Skeletal muscle tissue (tissue), 4 donors: ENCODE results near the gene PXMP2. TPM values are rescaled to one million over a fixed set of nuclear protein-coding genes. Genes with fewer than 3 reads are reported as not detected.

Experiments used
- H3K27ac ChIP-seq: one replicate; pipeline ENCODE4 v1.7.0; 2013; ENCODE audit warnings: mild to moderate bottlenecking, low read depth, low read length, inconsistent platforms
- H3K27me3 ChIP-seq, 3 donors: one replicate each; pipeline ENCODE4 v1.7.0; 2013; ENCODE audit warnings: low read length in 3 of 3; ENCODE audit not compliant: control insufficient read depth in 3 of 3, insufficient read depth in 3 of 3
- H3K36me3 ChIP-seq, 3 donors: one replicate each; pipeline ENCODE4 v1.7.0; 2013; ENCODE audit warnings: low read length in 3 of 3; ENCODE audit not compliant: control insufficient read depth in 3 of 3, insufficient read depth in 3 of 3
- H3K4me1 ChIP-seq, 3 donors: one replicate each; pipeline ENCODE4 v1.7.0; 2013; ENCODE audit warnings: low read length in 3 of 3, mild to moderate bottlenecking in 3 of 3; ENCODE audit not compliant: control insufficient read depth in 3 of 3, insufficient read depth in 3 of 3
- H3K4me3 ChIP-seq, 3 donors: one replicate each; pipeline ENCODE4 v1.7.0; 2013; ENCODE audit warnings: low read length in 3 of 3
- H3K9ac ChIP-seq, 3 donors: one replicate each; pipeline ENCODE4 v1.7.0; 2013; ENCODE audit warnings: low read length in 3 of 3, mild to moderate bottlenecking in 3 of 3, moderate library complexity in 2 of 3, low read depth in 1 of 3
- H3K9me3 ChIP-seq, 3 donors: one replicate each; pipeline ENCODE4 v1.7.0; 2013; ENCODE audit warnings: low read length in 3 of 3; ENCODE audit not compliant: control insufficient read depth in 3 of 3
- total RNA-seq: library from RNA; depleted of rRNA; stranded (reverse); fragments of >200 nt; gene quantifications from one replicate; pipeline ENCODE4 v1.2.3, GENCODE V29; 2014
- donor health status: Osteomylitis.

PXMP2 gene
- total RNA-seq, 1 donor from 2014 or later = 22.4 TPM

DNA sequence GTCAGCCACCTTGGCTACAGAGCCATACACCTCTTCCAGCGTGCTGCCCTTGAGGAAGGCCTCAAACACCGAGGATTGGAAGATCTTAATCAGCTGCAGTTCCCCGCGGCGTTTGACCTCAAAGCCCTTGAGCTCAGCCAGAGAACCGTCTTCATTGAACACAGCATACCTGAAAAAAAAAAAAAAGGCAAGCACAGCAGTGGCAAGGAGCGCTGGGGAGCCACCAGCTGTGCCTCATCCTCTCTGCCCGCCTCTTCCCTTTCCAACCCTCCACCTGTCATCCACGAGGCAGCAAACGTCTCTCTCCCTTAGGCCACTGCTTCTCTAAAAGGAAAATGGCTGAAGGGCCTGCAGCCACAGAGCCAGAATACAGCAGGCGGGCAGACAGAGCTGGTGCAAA is 26.4 kb upstream of the PXMP2 start:
- H3K27me3 ChIP-seq = no peaks in the 10 kb centered on the region
- H3K4me3 ChIP-seq = no peak overlapping the region
- H3K4me1 ChIP-seq = no peaks in the 10 kb centered on the region
- no peaks in the 10 kb centered on the region for H3K9me3 ChIP-seq
- H3K36me3 ChIP-seq = peaks cover 74 to 88% (median 88%) of the 10 kb centered on the region in 3 donors
- H3K27ac ChIP-seq = no peak overlapping the region
- H3K9ac ChIP-seq = no peak overlapping the region

DNA sequence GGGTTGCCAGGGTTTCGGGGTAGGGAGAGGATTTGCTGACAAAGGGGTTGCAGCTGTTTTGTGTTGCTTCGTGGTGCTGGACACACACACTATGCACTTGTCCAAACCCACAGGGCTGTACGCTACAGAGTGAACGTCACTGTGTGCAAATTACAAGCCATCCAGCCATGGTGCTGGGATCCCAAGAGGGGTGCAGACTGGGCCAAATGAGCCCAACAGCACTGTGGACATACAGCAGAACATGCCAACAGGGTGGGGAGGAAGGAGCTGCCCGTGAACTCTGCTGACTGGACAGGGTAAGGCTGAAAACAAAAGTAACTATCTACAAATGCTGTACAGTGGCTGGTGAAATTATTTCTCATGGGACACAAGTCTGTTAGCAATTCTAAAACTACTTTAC is 25.4 kb upstream of the PXMP2 start:
- Histone ChIP-seq H3K27ac (no peak overlapping the region), H3K9me3 (no peaks in the 10 kb centered on the region), H3K4me3 (no peak overlapping the region), H3K27me3 (no peaks in the 10 kb centered on the region), H3K9ac (no peak overlapping the region), H3K4me1 (no peaks in the 10 kb centered on the region), H3K36me3 (peaks cover 79 to 92% (median 91%) of the 10 kb centered on the region in 3 donors)

DNA sequence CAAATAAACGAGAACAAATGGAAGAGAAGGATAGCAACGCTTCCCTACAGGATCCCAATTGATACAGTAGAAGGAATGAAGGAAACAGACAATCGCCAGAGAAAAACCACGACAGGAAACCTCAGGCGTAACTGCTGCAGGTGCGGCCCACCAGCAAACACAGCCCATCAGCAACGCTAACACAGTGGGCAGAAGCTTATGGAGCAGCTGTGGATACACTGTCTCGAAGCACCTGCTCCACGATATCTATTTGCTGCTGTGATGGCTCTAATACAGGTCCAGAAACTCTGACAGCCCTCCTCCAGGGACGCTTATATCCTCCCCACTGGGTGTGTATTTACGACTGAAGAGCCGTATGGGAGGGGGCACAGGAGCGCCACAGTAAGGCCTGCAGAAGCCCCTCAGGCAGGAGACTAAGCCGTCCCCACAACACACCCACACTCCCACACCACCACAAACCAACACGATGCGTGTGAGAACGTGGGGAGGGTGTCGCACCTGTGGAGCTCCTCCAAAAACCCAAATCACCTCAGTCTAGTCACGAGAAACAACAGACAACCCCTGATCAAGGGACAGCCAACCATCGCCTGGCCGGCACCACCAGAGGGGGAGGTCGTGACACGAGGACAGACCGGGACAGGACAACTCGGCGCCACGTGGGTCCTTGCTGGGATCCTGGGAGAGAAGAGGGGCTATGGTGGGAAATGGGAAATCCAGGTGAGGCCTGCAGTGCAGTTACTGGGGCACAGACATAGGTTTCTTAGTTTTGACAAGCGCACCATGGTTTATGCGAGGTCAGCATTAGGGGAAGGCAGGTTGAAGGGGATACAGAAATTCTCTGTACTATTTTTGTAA is 24.3 kb upstream of the PXMP2 start:
- no peaks in the 10 kb centered on the region for H3K9me3 ChIP-seq
- peaks cover 77 to 91% (median 90%) of the 10 kb centered on the region in 3 donors for H3K36me3 ChIP-seq
- no peak overlapping the region for H3K27ac ChIP-seq
- H3K27me3 ChIP-seq = no peaks in the 10 kb centered on the region
- no peaks in the 10 kb centered on the region for H3K4me1 ChIP-seq
- no peak overlapping the region for H3K4me3 ChIP-seq
- no peak overlapping the region for H3K9ac ChIP-seq

DNA sequence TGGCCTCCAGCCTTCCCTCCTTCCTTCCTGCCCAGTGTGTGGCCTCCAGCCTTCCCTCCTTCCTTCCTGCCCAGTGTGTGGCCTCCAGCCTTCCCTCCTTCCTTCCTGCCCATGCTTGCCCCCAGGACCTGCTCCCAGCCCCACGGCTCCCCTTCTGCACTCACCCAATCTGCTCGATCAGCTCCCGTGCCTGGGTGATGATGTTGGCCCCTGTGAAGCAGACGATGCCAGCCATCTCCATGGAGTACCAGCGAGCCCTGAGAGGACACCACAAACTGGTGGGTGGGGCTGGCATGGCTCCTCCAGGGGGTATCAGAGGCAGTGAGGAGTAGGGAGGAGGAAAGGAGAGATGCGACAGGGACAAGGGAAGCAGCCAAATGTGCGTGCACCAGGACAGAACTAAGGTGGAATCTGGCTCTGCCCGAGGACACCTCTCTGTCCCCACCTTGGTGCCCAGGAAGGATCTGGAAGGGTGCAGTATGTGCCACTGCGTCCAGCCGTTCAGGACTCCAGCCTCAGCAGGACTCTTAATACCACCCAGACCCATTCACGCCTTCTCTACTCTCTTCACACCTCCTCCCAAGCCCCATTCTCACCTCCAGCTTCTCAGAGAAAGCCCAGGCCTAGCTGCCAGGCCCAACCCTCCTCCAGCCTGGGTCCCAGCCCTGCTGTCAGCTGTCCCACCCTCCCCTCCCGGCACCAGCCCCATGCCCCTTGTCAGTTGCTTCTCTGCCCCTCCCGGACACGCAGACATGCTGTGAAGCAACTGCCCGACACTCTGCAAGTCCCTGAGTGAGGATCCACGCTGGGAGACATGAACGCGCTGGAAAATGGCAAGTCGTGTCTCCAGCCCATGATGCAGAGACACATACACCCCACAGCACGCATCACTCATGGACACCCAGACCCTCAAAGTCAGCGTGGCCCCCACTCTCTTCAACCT is 22.9 kb upstream of the PXMP2 start:
- Histone ChIP-seq H3K27me3 (no peaks in the 10 kb centered on the region), H3K36me3 (peaks cover 75 to 86% (median 84%) of the 10 kb centered on the region in 3 donors), H3K27ac (no peak overlapping the region), H3K4me3 (no peak overlapping the region), H3K4me1 (no peaks in the 10 kb centered on the region), H3K9me3 (no peaks in the 10 kb centered on the region), H3K9ac (no peak overlapping the region)

DNA sequence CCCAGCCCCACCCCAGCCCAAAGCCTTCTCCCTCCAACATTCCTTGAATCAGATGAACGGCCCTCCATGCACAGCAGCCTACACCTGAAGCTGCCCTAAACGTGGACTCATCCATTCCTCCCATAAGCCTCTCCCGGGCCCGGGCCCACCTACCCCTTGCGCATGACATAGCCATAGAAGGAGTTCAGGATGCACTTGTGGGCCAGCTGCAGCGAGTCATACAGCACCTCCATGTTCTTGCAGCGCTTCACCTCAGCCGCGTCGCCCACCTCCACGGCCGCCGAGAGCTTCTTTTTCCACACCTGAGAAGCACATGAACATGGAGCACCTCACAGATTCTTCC is 22.3 kb upstream of the PXMP2 start:
- Histone ChIP-seq H3K27me3 (no peaks in the 10 kb centered on the region), H3K4me3 (no peak overlapping the region), H3K4me1 (no peaks in the 10 kb centered on the region), H3K9ac (no peak overlapping the region), H3K27ac (no peak overlapping the region), H3K36me3 (peaks cover 75 to 88% (median 83%) of the 10 kb centered on the region in 3 donors), H3K9me3 (no peaks in the 10 kb centered on the region)

DNA sequence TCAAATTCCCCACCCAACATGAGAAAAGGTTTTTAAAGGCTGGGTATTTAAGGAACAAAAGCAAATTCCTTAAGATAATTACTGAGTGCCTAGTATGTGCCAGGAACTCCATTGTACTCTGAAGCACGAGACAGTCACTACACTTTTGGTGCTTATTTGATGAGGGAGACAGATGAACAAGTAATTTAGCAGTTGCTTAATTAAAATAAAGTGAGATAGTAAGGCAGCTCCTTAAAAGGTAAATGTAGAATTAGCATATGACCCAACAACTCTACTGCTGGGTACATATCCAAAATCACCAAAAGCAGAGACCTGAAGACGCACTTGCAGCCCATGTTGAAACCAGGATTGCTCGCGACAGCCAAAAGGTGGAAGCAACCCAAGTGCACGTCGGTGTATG is 21.6 kb upstream of the PXMP2 start:
- peaks cover 70 to 82% (median 77%) of the 10 kb centered on the region in 3 donors for H3K36me3 ChIP-seq
- no peaks in the 10 kb centered on the region for H3K9me3 ChIP-seq
- no peak overlapping the region for H3K9ac ChIP-seq
- no peaks in the 10 kb centered on the region for H3K4me1 ChIP-seq
- no peak overlapping the region for H3K27ac ChIP-seq
- H3K4me3 ChIP-seq = no peak overlapping the region
- H3K27me3 ChIP-seq = no peaks in the 10 kb centered on the region

DNA sequence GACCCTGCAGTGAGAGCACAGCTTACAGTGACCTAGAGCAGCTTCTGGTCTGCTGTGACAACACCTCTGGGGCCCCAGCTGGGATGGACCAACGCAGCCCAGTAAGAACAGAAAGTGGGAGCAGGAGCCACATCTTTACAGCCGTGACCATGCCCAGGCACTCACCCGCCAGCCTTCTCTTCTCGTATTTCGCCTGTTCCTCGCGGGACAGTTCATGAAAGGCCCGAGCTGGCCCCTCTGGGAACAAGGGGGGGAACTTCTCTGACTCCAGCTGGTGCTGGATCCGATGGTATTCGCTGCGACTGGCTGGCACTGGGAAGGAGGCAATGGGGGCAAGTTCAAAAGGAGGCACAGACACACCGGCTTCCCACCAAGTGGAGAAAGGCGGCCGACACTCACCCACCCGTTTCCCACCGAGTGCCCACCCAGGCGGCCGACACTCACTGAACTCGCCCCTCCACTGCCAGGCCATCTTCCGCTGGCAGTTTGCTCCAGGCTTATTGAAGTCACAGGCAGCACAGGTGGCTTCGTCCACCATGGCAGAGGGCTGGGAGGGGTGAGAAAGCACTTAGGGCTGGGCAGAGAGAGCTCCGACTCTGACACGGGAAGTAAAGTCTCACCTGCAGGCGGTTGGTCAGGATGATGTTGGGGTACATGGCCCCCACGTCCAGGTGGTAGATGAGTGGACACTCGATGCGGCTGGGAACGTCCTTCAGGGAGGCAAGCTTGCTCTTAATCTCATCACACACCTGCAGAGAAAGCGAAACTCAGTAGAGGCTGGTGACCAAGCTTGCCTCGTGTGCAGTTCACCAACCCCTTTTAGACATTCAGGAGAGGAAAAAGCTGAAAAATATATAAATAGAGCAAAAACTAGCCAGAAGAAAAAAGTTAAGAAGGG is 18.9 kb upstream of the PXMP2 start:
- Histone ChIP-seq H3K36me3 (peaks cover 65 to 76% (median 69%) of the 10 kb centered on the region in 3 donors), H3K4me3 (no peak overlapping the region), H3K27ac (no peak overlapping the region), H3K9ac (no peak overlapping the region), H3K27me3 (no peaks in the 10 kb centered on the region), H3K4me1 (no peaks in the 10 kb centered on the region), H3K9me3 (no peaks in the 10 kb centered on the region)

DNA sequence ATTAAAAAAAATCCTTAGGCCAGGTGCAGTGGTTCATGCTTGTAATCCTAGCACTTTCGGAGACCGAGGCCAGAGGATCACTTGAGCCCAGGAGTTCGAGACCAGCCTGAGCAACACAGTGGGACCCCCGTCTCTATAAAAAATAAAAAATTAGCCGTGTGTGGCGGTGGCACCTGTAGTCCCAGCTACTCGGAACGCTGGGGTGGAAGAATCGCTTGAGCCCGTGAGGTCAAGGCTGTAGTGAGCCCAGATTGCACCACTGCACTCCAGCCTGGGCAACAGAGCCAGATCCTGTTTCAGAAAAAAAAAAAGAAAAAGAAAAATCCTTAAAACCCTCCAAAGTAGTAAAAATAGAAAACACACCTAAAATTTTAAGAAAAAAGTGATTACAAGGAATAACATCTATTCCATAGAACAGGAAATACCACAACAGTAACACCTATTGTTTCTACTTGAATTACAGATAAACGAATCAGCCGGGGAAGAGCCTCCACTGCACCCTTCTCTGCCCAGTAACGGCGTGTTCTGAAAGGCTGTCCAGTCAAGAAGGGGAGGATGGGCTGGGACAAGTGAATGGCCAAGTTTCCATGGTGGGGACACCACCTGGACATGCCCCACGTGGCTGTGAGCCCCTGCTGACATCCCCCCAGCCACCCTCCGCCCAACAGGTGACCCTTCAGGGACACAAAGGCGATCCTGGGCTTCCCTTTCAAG is 18.1 kb upstream of the PXMP2 start:
- no peak overlapping the region for H3K9ac ChIP-seq
- no peaks in the 10 kb centered on the region for H3K9me3 ChIP-seq
- H3K4me3 ChIP-seq = no peak overlapping the region
- no peaks in the 10 kb centered on the region for H3K27me3 ChIP-seq
- peaks cover 60 to 72% (median 62%) of the 10 kb centered on the region in 3 donors for H3K36me3 ChIP-seq
- no peak overlapping the region for H3K27ac ChIP-seq
- no peaks in the 10 kb centered on the region for H3K4me1 ChIP-seq

DNA sequence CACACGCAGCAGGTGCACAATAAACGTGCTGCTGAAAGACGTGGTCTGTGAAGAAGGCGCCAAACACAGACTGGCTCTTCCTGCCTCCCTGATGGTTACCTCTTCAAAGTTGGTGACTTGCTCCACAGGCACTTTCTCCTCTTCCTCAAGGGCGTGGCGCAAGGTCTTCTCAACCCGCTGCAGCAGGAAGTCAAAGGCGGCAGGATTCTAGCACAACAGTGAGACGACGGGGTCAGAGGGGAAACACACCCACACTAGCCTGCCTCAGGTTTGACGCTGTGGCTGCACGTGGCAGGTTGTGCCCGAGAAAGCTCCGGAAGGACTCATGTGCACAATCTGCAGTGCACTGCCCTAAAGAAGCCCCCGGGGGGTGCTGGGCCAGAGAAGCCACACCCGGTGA is 15.3 kb upstream of the PXMP2 start:
- Histone ChIP-seq H3K4me1 (no peaks in the 10 kb centered on the region), H3K9ac (no peak overlapping the region), H3K27ac (no peak overlapping the region), H3K9me3 (no peaks in the 10 kb centered on the region), H3K4me3 (no peak overlapping the region), H3K36me3 (peaks cover 59 to 67% (median 61%) of the 10 kb centered on the region in 3 donors), H3K27me3 (no peaks in the 10 kb centered on the region)
